Nucleus accumbens (tissue), 56 donors: ENCODE data around the gene HERC4.
"Not testable (repeated sequence)": the region's sequence is repeated elsewhere in the genome, so short reads cannot be mapped to it uniquely, and the experiment has no call there.

Experiments used
- DNase-seq, 56 donors: peaks; one replicate each; lab custom pipeline; 2025; lab: John Stamatoyannopoulos, UW

The HERC4 gene

GRCh38 chr10:67893637-67894036, 181.4 kb downstream of the HERC4 start:
- DNase-seq = no peak

DNA sequence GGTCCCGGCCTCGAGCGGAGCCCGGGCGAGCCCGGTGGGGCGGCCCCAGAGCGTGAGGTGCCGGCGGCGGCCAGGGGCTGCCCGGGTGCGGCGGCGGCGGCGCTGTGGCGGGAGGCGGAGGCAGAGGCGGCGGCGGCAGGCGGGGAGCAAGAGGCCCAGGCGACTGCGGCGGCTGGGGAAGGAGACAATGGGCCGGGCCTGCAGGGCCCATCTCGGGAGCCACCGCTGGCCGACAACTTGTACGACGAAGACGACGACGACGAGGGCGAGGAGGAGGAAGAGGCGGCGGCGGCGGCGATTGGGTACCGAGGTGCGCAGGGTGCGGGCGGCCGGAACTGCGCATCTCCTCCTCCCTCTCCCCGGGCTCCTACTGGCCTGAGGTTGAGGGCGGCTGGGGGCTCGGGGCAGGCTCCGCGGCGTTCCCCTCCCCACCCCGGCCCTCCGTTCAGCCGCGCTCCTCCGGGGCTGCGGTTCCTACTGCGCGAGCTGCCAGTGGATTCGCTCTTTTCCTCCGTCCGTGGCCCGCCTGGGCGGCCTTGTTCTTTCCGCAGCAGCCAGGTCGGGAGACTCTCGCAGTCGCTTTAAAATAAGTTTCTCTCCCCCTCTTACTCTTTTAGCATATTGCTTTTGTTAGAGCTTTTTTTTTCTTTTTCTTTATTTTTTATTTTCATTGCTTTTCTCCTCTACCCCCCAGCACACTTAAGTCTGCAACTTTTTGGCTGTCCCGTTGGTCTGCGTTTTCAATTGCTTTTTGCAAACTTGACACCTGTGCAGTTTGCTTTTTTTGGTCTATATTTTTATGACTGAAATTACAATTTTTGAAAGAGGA, 190.0 kb downstream of the HERC4 start:
- DNase-seq = peak in 54 of 56 donors; percentile 18 to 95 (median 77)

- DNase-seq = peak; percentile 70 to 98 (median 93)
These were observed 190.7 kb downstream of the HERC4 start, which contains the start of gene SIRT1 for GRCh38 chr10:67884313-67884841. SIRT1 (plus strand) TSS chr10:67884656; CDS start chr10:67884722, 66 bp downstream.

GRCh38 chr10:67883710-67884312, 191.3 kb downstream of the HERC4 start:
- peak in 1 of 56 donors; percentile 51 for DNase-seq

GRCh38 chr10:67878133-67878532, 196.9 kb downstream of the HERC4 start:
- DNase-seq = no peak

DNA sequence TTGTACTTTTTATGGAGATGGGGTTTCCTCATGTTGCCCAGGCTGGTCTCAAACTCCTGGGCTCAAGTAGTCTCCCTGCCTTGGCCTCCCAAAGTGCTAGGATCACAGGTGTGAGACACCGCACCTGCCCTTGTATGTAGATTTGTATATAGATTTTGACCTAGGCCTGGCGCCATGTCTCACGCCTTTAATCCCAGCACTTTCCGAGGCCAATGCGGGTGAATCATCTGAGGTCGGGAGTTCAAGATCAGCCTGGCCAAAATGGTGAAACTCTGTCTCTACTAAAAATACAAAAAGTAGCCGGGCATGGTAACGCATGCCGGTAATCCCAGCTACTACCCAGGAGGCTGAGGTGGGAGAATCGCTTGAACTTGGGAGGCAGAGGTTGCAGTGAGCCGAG, 197.7 kb downstream of the HERC4 start:
- not testable (repeated sequence) for DNase-seq

- DNase-seq = no peak
These were observed 199.5 kb downstream of the HERC4 start for GRCh38 chr10:67875340-67876238.
